Measurements from ENCODE around the gene YPEL1.

The YPEL1 gene

GRCh38 chr22:21735200-21736083 is at the start of gene YPEL1:
TSS of gene YPEL1 (minus strand) at chr22:21735794. CDS start at chr22:21710744, 25,050 bp downstream.
- TF ChIP-seq, protein P1, sequence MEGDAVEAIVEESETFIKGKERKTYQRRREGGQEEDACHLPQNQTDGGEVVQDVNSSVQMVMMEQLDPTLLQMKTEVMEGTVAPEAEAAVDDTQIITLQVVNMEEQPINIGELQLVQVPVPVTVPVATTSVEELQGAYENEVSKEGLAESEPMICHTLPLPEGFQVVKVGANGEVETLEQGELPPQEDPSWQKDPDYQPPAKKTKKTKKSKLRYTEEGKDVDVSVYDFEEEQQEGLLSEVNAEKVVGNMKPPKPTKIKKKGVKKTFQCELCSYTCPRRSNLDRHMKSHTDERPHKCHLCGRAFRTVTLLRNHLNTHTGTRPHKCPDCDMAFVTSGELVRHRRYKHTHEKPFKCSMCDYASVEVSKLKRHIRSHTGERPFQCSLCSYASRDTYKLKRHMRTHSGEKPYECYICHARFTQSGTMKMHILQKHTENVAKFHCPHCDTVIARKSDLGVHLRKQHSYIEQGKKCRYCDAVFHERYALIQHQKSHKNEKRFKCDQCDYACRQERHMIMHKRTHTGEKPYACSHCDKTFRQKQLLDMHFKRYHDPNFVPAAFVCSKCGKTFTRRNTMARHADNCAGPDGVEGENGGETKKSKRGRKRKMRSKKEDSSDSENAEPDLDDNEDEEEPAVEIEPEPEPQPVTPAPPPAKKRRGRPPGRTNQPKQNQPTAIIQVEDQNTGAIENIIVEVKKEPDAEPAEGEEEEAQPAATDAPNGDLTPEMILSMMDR (IDR thresholded peaks at IDR 0.05; ENCODE audit: low read depth, low read length) = no peak
- peak; percentile 94 to 98 for DNase-seq (ENCODE audit: low read depth in 2 of 2)
- peak within 1 kb of the TSS; percentile 30 to 53 for H3K4me3 ChIP-seq (replicated peaks in 1 of 2; ENCODE audit: low read depth in 2 of 2, low read length in 2 of 2)

GRCh38 chr22:21780259-21780658 is 44.7 kb upstream of the YPEL1 start:
- TF ChIP-seq, protein P1 (IDR thresholded peaks at IDR 0.05; ENCODE audit: low read depth, low read length) = no peak
- no peak overlapping the region for H3K4me3 ChIP-seq (replicated peaks in 1 of 2; ENCODE audit: low read depth in 2 of 2, low read length in 2 of 2)
- DNase-seq (ENCODE audit: low read depth in 2 of 2) = no peak

DNA sequence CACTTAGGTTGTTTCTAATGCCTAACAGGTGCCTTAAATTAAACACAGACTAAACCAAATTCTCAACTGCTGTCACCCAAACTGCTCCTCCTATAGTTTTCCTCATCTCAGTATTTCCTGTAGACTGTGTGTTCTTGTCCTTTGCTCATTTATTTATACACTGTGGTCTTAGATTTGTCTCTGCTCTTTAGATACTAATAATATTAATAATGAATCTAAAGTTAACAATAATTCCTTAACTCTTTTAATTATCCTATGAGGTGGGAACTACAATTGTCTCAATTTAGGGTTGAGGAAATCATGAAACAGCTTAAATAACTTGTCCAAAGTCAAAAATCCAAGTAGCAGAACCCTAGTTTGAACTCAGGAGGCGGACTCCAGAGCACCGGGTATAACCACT is 43.9 kb upstream of the YPEL1 start:
- TF ChIP-seq, protein P1 (IDR thresholded peaks at IDR 0.05; ENCODE audit: low read depth, low read length) = no peak
- DNase-seq (ENCODE audit: low read depth in 2 of 2) = no peak
- no peak overlapping the region for H3K4me3 ChIP-seq (replicated peaks in 1 of 2; ENCODE audit: low read depth in 2 of 2, low read length in 2 of 2)

- TF ChIP-seq, protein P1 (IDR thresholded peaks at IDR 0.05; ENCODE audit: low read depth, low read length) = no peak
- peak; percentile 61 to 68 for DNase-seq (ENCODE audit: low read depth in 2 of 2)
- no peak overlapping the region for H3K4me3 ChIP-seq (replicated peaks in 1 of 2; ENCODE audit: low read depth in 2 of 2, low read length in 2 of 2)
These were observed 43.2 kb upstream of the YPEL1 start for GRCh38 chr22:21778705-21779363.

DNA sequence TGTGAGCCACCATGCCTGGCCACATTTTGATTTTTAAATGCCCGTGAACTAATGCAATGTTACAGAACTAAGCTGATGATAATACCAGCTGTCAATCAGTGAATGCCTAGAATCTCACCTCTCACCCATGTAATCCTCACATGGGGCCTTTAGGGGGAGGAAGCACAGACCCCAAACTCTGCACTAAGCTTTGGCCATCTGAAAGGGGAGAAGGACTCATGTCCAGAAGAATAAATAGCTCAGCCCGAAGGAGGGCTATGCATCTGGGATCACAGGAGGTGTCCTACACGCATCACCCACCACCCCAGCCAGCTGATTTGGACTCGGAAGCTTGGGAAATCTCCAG is 36.0 kb upstream of the YPEL1 start:
- no peak for DNase-seq (ENCODE audit: low read depth in 2 of 2)
- TF ChIP-seq, protein P1 (IDR thresholded peaks at IDR 0.05; ENCODE audit: low read depth, low read length) = no peak
- H3K4me3 ChIP-seq (replicated peaks in 1 of 2; ENCODE audit: low read depth in 2 of 2, low read length in 2 of 2) = no peak overlapping the region

DNA sequence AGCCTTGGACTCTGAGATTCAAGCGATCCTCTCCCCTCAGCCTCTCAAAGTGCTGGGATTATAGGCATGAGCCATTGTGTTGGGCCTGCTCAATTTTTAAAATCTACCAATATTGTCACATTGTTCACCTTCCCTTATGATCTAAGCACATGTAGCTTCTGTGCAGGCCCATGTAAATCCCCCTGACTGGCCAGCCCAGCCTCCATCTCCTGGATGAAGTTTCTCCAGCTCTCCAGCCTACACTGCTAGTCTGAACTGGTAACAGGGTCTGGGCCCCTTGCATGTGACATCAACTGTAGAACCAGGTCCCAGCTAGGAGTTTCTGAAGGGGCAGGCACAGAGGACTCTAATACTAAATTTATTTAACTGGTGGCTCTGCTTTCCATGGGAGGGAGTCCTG is 32.8 kb upstream of the YPEL1 start:
- TF ChIP-seq, protein P1 (IDR thresholded peaks at IDR 0.05; ENCODE audit: low read depth, low read length) = no peak
- H3K4me3 ChIP-seq (replicated peaks in 1 of 2; ENCODE audit: low read depth in 2 of 2, low read length in 2 of 2) = no peak overlapping the region
- DNase-seq (ENCODE audit: low read depth in 2 of 2) = no peak
